Activated CD4-positive, alpha-beta T cell treated with anti-CD3 and anti-CD28 coated beads for 1 hour (primary cell): ENCODE results near the gene ATN1.
"Not testable (repeated sequence)": the region's sequence is repeated elsewhere in the genome, so short reads cannot be mapped to it uniquely, and the experiment has no call there.

Experiments
- DNase-seq: peaks from one replicate; pipeline ENCODE4 v3.0.0-alpha.2; 2020

Gene ATN1

GRCh38 chr12:6904280-6905276 lies 23.2 kb upstream of the ATN1 start, which contains the start of gene LRRC23:
Gene LRRC23 (plus strand): TSS chr12:6904822. CDS start chr12:6905634, 812 bp downstream.
- DNase-seq = peak; percentile 95

- DNase-seq = no peak
Observed at GRCh38 chr12:6905414-6906040, 22.2 kb upstream of the ATN1 start.

GRCh38 chr12:6908141-6908540 lies 19.6 kb upstream of the ATN1 start:
- not testable (repeated sequence) for DNase-seq

- DNase-seq = no peak
Observed at GRCh38 chr12:6909421-6910145, 18.2 kb upstream of the ATN1 start.

GRCh38 chr12:6912164-6912935 lies 15.4 kb upstream of the ATN1 start:
- DNase-seq = no peak

- DNase-seq = peak; percentile 81
Observed at GRCh38 chr12:6914246-6914946, 13.4 kb upstream of the ATN1 start, which contains the start of gene ENO2. Gene ENO2 (plus strand): TSS chr12:6914580. CDS start chr12:6915833, 1,253 bp downstream.

- DNase-seq = no peak
Observed at GRCh38 chr12:6914947-6915788, 12.6 kb upstream of the ATN1 start.

- no peak for DNase-seq
Observed at GRCh38 chr12:6915789-6916285, 11.9 kb upstream of the ATN1 start.

GRCh38 chr12:6916426-6917200 lies 11.1 kb upstream of the ATN1 start:
- DNase-seq = no peak

- no peak for DNase-seq
Observed at GRCh38 chr12:6917491-6918231, 10.1 kb upstream of the ATN1 start.

- no peak for DNase-seq
Observed at GRCh38 chr12:6919588-6919987, 8.2 kb upstream of the ATN1 start.

GRCh38 chr12:6921539-6921938 lies 6.2 kb upstream of the ATN1 start:
- no peak for DNase-seq

- DNase-seq = no peak
Observed at GRCh38 chr12:6921996-6922946, 5.5 kb upstream of the ATN1 start.

GRCh38 chr12:6923003-6923732 lies 4.6 kb upstream of the ATN1 start:
- DNase-seq = no peak

- DNase-seq = no peak
Observed at GRCh38 chr12:6923851-6924250, 3.9 kb upstream of the ATN1 start.

- no peak for DNase-seq
Observed at GRCh38 chr12:6925239-6925539, 2.6 kb upstream of the ATN1 start.
